GM12878 (cell line): ENCODE data around the gene EPS8. TPM values are rescaled to one million over a fixed set of nuclear protein-coding genes. Genes with fewer than 3 reads are reported as not detected.

Experiments
- ATAC-seq: fragments of 200-7000 bp; cut with Tn5 transposase; 3 replicates; pipeline ENCODE4 v1.9.1; 2020; ENCODE audit warnings: mild to moderate bottlenecking, moderate library complexity
- BruUV-seq: library from RNA; stranded (reverse); fragments of 400-500 nt; replicated peaks from 2 replicates; lab custom pipeline; 2021; lab: Mats Ljungman, UMichigan
- CTCF ChIA-PET: fragments of 300-600 bp; sonication (Branson Sonifier 250); formaldehyde crosslinking; extraction: SDS; loops from one replicate; lab custom pipeline; 2021; ENCODE audit warnings: inconsistent platforms; lab: Yijun Ruan, JAX
- POLR2A ChIA-PET: fragments of 350-600 bp; formaldehyde crosslinking; extraction: SDS; loops from one replicate; lab custom pipeline; 2021; ENCODE audit warnings: inconsistent platforms; lab: Charles Lee
- RAD21 ChIA-PET: fragments of 300-600 bp; sonication (Branson Sonifier 250); formaldehyde crosslinking; loops from one replicate; lab custom pipeline; 2023; ENCODE audit warnings: antibody characterized with exemption; ENCODE audit not compliant: unreplicated experiment; lab: Charles Lee
- SMC1A ChIA-PET: fragments of 300-600 bp; sonication (Branson Sonifier 250); formaldehyde crosslinking; loops from one replicate; lab custom pipeline; 2023; ENCODE audit not compliant: unreplicated experiment, uncharacterized antibody; lab: Charles Lee
- DNase-seq: peaks from one replicate; pipeline ENCODE4 v3.0.0-alpha.2; 2011; ENCODE audit warnings: low read depth, low spot score
- FAIRE-seq: peaks from 3 replicates; lab custom pipeline; 2011; peaks lifted over from hg19 to GRCh38; lab: Jason Lieb, UNC
- H2AFZ ChIP-seq: 2 replicates; pipeline ENCODE4 v1.6.0; 2011; ENCODE audit warnings: low read depth, low read length, control low read depth; ENCODE audit not compliant: control insufficient read depth
- H3K27ac ChIP-seq: 2 replicates; pipeline ENCODE4 v1.5.1; 2011; ENCODE audit warnings: control low read depth; ENCODE audit not compliant: control insufficient read depth, insufficient read depth
- H3K27me3 ChIP-seq, 2 experiments: replicated peaks in 1 of 2; 2 replicates each; pipeline versions ENCODE4 v1.6.0 to v1.6.1; 2011; ENCODE audit warnings: low read length in 1 of 2; ENCODE audit not compliant: control insufficient read depth in 2 of 2, insufficient read depth in 2 of 2
- H3K36me3 ChIP-seq, 2 experiments: 2 replicates each; pipeline ENCODE4 v1.5.1; 2011; ENCODE audit warnings: low read length in 1 of 2; ENCODE audit not compliant: control insufficient read depth in 2 of 2, insufficient read depth in 2 of 2
- H3K4me1 ChIP-seq: 2 replicates; pipeline ENCODE4 v1.6.1; 2011; ENCODE audit warnings: mild to moderate bottlenecking, low read length, moderate library complexity, mixed read lengths; ENCODE audit not compliant: control insufficient read depth, insufficient read depth
- H3K4me2 ChIP-seq: 2 replicates; pipeline ENCODE4 v1.6.0; 2011; ENCODE audit warnings: control low read depth; ENCODE audit not compliant: control insufficient read depth, insufficient read depth
- H3K4me3 ChIP-seq: fragments of 200-600 bp; sonication (generic); 2 replicates; pipeline ENCODE4 v1.5.1; 2016
- H3K79me2 ChIP-seq: 2 replicates; pipeline ENCODE4 v1.6.0; 2011; ENCODE audit warnings: low read length; ENCODE audit not compliant: control insufficient read depth, insufficient read depth
- H3K9ac ChIP-seq: 2 replicates; pipeline ENCODE4 v1.8.0; 2011; ENCODE audit warnings: low read length, control low read depth, mixed read lengths; ENCODE audit not compliant: control insufficient read depth, insufficient read depth
- H3K9me3 ChIP-seq: replicated peaks from 3 replicates; pipeline ENCODE4 v1.5.1; 2011; ENCODE audit warnings: mild to moderate bottlenecking, low read length; ENCODE audit not compliant: control insufficient read depth, insufficient read depth
- H4K20me1 ChIP-seq: 2 replicates; pipeline ENCODE4 v1.6.0; 2011; ENCODE audit not compliant: control insufficient read depth, insufficient read depth
- CBX5 ChIP-seq: sonication (generic); IDR thresholded peaks from 2 replicates; pipeline ENCODE4 v1.6.1; 2016; ENCODE audit warnings: low read depth, moderate library complexity, mild to moderate bottlenecking, inconsistent platforms
- CHD4 ChIP-seq: fragments of 200-600 bp; sonication (generic); IDR thresholded peaks from 2 replicates; pipeline ENCODE4 v1.6.1; 2016; ENCODE audit warnings: mild to moderate bottlenecking
- IKZF1 ChIP-seq: fragments of 450-650 bp; conservative IDR thresholded peaks from 2 replicates; pipeline ENCODE4 v1.6.1; 2017; ENCODE audit warnings: antibody characterized with exemption, mild to moderate bottlenecking
- IKZF2 ChIP-seq, 2 experiments: fragments of 450-650 bp; IDR thresholded peaks; 2 replicates each; pipeline ENCODE4 v1.6.1; 2017; ENCODE audit warnings: mild to moderate bottlenecking in 2 of 2, moderate library complexity in 2 of 2
- KLF5 ChIP-seq: fragments of 450-650 bp; IDR thresholded peaks from 2 replicates; pipeline ENCODE4 v1.6.1; 2014; ENCODE audit warnings: mild to moderate bottlenecking; ENCODE audit not compliant: partially characterized antibody
- NBN ChIP-seq: fragments of 450-650 bp; IDR thresholded peaks from 2 replicates; pipeline ENCODE4 v1.6.1; 2016
- NR2C1 ChIP-seq: fragments of 450-650 bp; IDR thresholded peaks from 2 replicates; pipeline ENCODE4 v1.6.1; 2017; ENCODE audit warnings: antibody characterized with exemption, mild to moderate bottlenecking, moderate library complexity
- NRF1 ChIP-seq: conservative IDR thresholded peaks from 2 replicates; pipeline ENCODE4 v1.6.1; 2011; ENCODE audit warnings: mild to moderate bottlenecking, low read depth, low read length, improper control_type of control experiment
- RCOR1 ChIP-seq: conservative IDR thresholded peaks from 2 replicates; pipeline ENCODE4 v1.6.1; 2012; ENCODE audit warnings: low read depth, low read length, improper control_type of control experiment
- RFX5 ChIP-seq: IDR thresholded peaks from 2 replicates; pipeline ENCODE4 v1.6.1; 2011; ENCODE audit warnings: low read depth, low read length, improper control_type of control experiment
- SMARCA5 ChIP-seq: fragments of 450-650 bp; IDR thresholded peaks from 2 replicates; pipeline ENCODE4 v1.6.1; 2017; ENCODE audit warnings: mild to moderate bottlenecking
- SMC3 ChIP-seq: IDR thresholded peaks from 2 replicates; pipeline ENCODE4 v1.6.1; 2011; ENCODE audit warnings: low read length, improper control_type of control experiment, borderline replicate concordance
- SREBF1 ChIP-seq: IDR thresholded peaks from 2 replicates; pipeline ENCODE4 v1.6.1; 2012; ENCODE audit warnings: mild to moderate bottlenecking, low read length
- STAT1 ChIP-seq: fragments of 450-650 bp; conservative IDR thresholded peaks from 2 replicates; pipeline ENCODE4 v1.6.1; 2014; ENCODE audit warnings: antibody characterized with exemption, mild to moderate bottlenecking
- YY1 ChIP-seq: IDR thresholded peaks from 2 replicates; pipeline ENCODE4 v1.6.1; 2011; ENCODE audit warnings: low read depth, mild to moderate bottlenecking, low read length
- ZNF274 ChIP-seq: IDR thresholded peaks from one replicate; pipeline ENCODE4 v1.8.0; 2011; ENCODE audit not compliant: insufficient read length, insufficient read depth
- WGBS: methylation state at CpG from one replicate; pipeline ENCODE4 v1.1.6; 2016; ENCODE audit warnings: low lambda C conversion rate; ENCODE audit not compliant: insufficient replicate concordance, insufficient coverage; ENCODE audit errors: missing lambda C conversion rate; 5-methylcytosine and 5-hydroxymethylcytosine counted together
- in situ Hi-C: fragments of 300-500 bp; cut with MboI; formaldehyde crosslinking; loops from 9 replicates; pipeline ENCODE4 v1.14.3; 2018; ENCODE audit warnings: mixed read lengths
- intact Hi-C: fragments of 100-400 bp; cut with micrococcal nuclease; formaldehyde crosslinking; loops from one replicate; pipeline ENCODE4 v1.14.2; 2022; ENCODE audit not compliant: unreplicated experiment
- polyA plus RNA-seq, 11 experiments: library from polyadenylated mRNA; depleted of rRNA in 4 of 11; unstranded in 6 of 11; stranded (reverse) in 5 of 11; fragments of >200 nt; fragmentation: Nextera tagmentation in 4 of 11; fragmentation: Illumina TruSeq in 1 of 11; extraction: Ambion mirVana in 4 of 11; extraction: Trizol in 1 of 11; gene quantifications; 1 replicate in 1 of 11; 2 replicates in 10 of 11; pipeline versions ENCODE4 v1.2.1 to v1.2.3, GENCODE V29; 2011 to 2016; ENCODE audit warnings: inconsistent platforms in 2 of 11, missing spikeins in 2 of 11, low read depth in 1 of 11
- total RNA-seq, 4 experiments: library from RNA; depleted of rRNA in 3 of 4; stranded (reverse); fragments of >200 nt in 3 of 4; fragmentation: Illumina TruSeq in 1 of 4; extraction: Trizol in 1 of 4; gene quantifications; 2 replicates each; pipeline versions ENCODE4 v1.2.1 to v1.2.3, GENCODE V29; 2013 to 2021
- TF ChIP-seq, protein P1 (sequence below): fragments of 450-650 bp; IDR thresholded peaks from 2 replicates; pipeline ENCODE4 v1.6.1; 2017; ENCODE audit warnings: mild to moderate bottlenecking, moderate library complexity
- TF ChIP-seq, protein P2 (sequence below): fragments of 450-650 bp; IDR thresholded peaks from 2 replicates; pipeline ENCODE4 v1.6.1; 2016; ENCODE audit warnings: mild to moderate bottlenecking

Gene EPS8
- total and polyA plus RNA-seq, 10 of the 15 experiments (the other 5 are each of a cell fraction or from before 2014, with no cell fraction given) = 1.3 to 127 (median 3.4) TPM

DNA sequence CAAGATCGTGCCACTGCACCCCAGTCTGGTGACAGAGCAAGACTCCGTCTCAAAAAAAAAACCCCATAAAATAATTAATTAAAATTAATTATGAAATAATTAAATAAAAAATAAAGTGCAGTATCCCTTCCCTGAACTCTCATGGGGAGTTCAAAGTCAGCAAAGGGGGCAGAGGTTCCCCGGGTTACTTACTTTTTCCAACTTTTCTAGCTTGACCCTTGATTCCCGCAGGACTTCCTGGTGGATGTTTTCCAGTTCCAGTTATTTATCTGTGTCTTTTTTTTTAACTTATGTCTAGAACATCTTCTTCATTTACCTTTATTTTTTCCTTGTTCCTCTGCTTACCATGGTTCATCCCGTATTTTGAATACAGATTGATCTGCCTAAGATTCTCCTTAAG lies 197.4 kb downstream of the EPS8 start (continued):
- no peak for TF ChIP-seq SREBF1
- TF ChIP-seq RCOR1 = no peak
- TF ChIP-seq NRF1 = no peak
- no peak for TF ChIP-seq CBX5

DNA sequence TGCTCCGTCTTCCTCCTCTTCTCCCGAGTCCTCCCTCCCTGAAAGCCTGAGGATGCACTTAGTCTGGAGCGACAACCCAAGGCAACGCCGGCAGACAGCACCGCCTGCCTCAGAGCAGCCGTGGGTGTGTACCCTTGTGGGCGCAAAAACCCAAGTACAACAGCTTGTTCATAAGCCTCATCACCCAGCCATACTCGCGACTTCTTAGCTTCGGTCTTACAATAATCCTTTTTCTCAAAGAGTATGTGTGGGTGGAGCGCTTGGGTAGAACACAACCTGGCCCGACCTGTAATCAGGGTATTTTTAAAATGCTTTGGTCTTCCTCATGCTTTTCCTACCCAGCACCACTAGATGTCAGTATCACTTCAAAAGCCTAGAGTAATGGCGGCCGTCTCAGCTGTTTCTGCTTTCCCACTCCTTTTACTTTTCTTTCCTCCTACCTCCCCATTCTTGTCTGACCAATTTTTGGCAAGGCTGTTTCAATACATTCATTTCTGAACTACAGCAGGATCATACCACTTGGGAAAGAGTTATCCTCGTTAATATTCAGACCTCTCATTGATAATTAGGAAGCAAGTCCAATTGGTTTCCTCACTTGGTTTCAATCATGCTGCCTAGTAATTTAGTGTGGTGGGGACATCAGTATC lies 198.9 kb downstream of the EPS8 start:
- ChIA-PET CTCF (interaction anchor here (0.7 to 19.0 kb wide), 33 partner anchors 11 to 320 kb away, joined by 3 to 1078 read pairs (median 4); partner anchors contain the start of gene DERA), POLR2A (interaction anchor here (0.8 to 1.5 kb wide), 3 partner anchors 20 to 294 kb away, joined by 3 to 5 read pairs (median 3); no protein-coding TSS in a partner anchor), SMC1A (interaction anchor here (0.5 to 14.2 kb wide), 42 partner anchors 9 to 339 kb away, joined by 3 to 466 read pairs (median 4); no protein-coding TSS in a partner anchor), RAD21 (interaction anchor here (0.8 to 13.2 kb wide), 20 partner anchors 12 to 311 kb away, joined by 3 to 215 read pairs (median 5); no protein-coding TSS in a partner anchor)
- Histone ChIP-seq H3K36me3 (no peaks in the 10 kb centered on the region), H3K4me3 (peak overlapping the region; percentile 46; the same call in 1 of the 2 replicates), H3K4me2 (peak overlapping the region; percentile 84), H3K27me3 (0 out of 4 replicates have a peak, but pooled peaks cover 0 to 1% of the 10 kb centered on the region in 2 experiments), H3K4me1 (peaks cover 4% of the 10 kb centered on the region; the same call in 1 of the 2 replicates), H4K20me1 (no peaks in the 10 kb centered on the region), H3K9me3 (no peaks in the 10 kb centered on the region), H3K9ac (peak overlapping the region; percentile 20; the same call in 1 of the 2 replicates), H2AFZ (peak overlapping the region; percentile 96), H3K79me2 (no peaks in the 10 kb centered on the region), H3K27ac (no peak overlapping the region)
- intact Hi-C loops = loop anchor here (1.0 to 5.0 kb wide), 3 partner anchors 182 to 309 kb away; no protein-coding TSS in a partner anchor
- ATAC-seq (peak; percentile 97), DNase-seq (peak; percentile 46), FAIRE-seq (peak; percentile 91)
- BruUV-seq = no TSS peak
- in situ Hi-C loops = no loop called here
- 33% methylated on average over 16 of the region's 16 CpGs for WGBS
- TF ChIP-seq YY1 = peak; percentile 99
- TF ChIP-seq KLF5 = peak; percentile 26
- TF ChIP-seq NR2C1 = no peak
- TF ChIP-seq, protein P1, sequence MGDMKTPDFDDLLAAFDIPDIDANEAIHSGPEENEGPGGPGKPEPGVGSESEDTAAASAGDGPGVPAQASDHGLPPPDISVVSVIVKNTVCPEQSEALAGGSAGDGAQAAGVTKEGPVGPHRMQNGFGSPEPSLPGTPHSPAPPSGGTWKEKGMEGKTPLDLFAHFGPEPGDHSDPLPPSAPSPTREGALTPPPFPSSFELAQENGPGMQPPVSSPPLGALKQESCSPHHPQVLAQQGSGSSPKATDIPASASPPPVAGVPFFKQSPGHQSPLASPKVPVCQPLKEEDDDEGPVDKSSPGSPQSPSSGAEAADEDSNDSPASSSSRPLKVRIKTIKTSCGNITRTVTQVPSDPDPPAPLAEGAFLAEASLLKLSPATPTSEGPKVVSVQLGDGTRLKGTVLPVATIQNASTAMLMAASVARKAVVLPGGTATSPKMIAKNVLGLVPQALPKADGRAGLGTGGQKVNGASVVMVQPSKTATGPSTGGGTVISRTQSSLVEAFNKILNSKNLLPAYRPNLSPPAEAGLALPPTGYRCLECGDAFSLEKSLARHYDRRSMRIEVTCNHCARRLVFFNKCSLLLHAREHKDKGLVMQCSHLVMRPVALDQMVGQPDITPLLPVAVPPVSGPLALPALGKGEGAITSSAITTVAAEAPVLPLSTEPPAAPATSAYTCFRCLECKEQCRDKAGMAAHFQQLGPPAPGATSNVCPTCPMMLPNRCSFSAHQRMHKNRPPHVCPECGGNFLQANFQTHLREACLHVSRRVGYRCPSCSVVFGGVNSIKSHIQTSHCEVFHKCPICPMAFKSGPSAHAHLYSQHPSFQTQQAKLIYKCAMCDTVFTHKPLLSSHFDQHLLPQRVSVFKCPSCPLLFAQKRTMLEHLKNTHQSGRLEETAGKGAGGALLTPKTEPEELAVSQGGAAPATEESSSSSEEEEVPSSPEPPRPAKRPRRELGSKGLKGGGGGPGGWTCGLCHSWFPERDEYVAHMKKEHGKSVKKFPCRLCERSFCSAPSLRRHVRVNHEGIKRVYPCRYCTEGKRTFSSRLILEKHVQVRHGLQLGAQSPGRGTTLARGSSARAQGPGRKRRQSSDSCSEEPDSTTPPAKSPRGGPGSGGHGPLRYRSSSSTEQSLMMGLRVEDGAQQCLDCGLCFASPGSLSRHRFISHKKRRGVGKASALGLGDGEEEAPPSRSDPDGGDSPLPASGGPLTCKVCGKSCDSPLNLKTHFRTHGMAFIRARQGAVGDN = 0 out of 2 replicates have a peak, but pooled peaks have one; percentile 31
- no peak for TF ChIP-seq ZNF274
- TF ChIP-seq CHD4 = no peak
- TF ChIP-seq, protein P2, sequence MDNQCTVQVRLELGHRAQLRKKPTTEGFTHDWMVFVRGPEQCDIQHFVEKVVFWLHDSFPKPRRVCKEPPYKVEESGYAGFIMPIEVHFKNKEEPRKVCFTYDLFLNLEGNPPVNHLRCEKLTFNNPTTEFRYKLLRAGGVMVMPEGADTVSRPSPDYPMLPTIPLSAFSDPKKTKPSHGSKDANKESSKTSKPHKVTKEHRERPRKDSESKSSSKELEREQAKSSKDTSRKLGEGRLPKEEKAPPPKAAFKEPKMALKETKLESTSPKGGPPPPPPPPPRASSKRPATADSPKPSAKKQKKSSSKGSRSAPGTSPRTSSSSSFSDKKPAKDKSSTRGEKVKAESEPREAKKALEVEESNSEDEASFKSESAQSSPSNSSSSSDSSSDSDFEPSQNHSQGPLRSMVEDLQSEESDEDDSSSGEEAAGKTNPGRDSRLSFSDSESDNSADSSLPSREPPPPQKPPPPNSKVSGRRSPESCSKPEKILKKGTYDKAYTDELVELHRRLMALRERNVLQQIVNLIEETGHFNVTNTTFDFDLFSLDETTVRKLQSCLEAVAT = 0 out of 2 replicates have a peak, but pooled peaks have one; percentile 24
- TF ChIP-seq STAT1 = no peak
- TF ChIP-seq IKZF2 (IDR thresholded peaks at IDR 0.05) = peak in 1 of 2 experiments; percentile 25; a peak in 2 of 4 replicates
- peak; percentile 96 for TF ChIP-seq SMC3
- TF ChIP-seq NBN = peak; percentile 76; the same call in 1 of the 2 replicates
- peak; percentile 57 for TF ChIP-seq IKZF1
- no peak for TF ChIP-seq RFX5
- TF ChIP-seq SMARCA5 = peak; percentile 70; the same call in 1 of the 2 replicates
